GM23338 (cell line): ENCODE measurements around the gene DYNC1LI2. TPM values are rescaled to one million over a fixed set of nuclear protein-coding genes. Genes with fewer than 3 reads are reported as not detected.

Experiments used
- ATAC-seq: fragments of 200-7000 bp; cut with Tn5 transposase; 3 replicates; pipeline ENCODE4 v1.9.1; 2020
- DNase-seq: peaks from one replicate; pipeline ENCODE4 v3.0.0-alpha.2; 2015; ENCODE audit warnings: low spot score
- H2AFZ ChIP-seq: fragments of 200-600 bp; sonication (generic); 2 replicates; pipeline ENCODE4 v1.8.0; 2016; ENCODE audit warnings: antibody characterized with exemption, mild to moderate bottlenecking, moderate library complexity
- H3F3A ChIP-seq: fragments of 200-600 bp; sonication (generic); replicated peaks from 2 replicates; pipeline ENCODE4 v1.8.0; 2017; ENCODE audit warnings: antibody characterized with exemption, mixed run types, low read depth
- H3K27ac ChIP-seq: fragments of 200-600 bp; sonication (generic); 2 replicates; pipeline ENCODE4 v1.6.1; 2016; ENCODE audit warnings: low read depth
- H3K27me3 ChIP-seq: fragments of 200-600 bp; sonication (generic); 2 replicates; pipeline ENCODE4 v1.8.0; 2016; ENCODE audit warnings: mild to moderate bottlenecking, mixed run types, moderate library complexity; ENCODE audit not compliant: insufficient read depth
- H3K36me3 ChIP-seq: fragments of 200-600 bp; sonication (generic); 2 replicates; pipeline ENCODE4 v1.8.0; 2016; ENCODE audit warnings: mild to moderate bottlenecking; ENCODE audit not compliant: insufficient read depth
- H3K4me1 ChIP-seq: fragments of 200-600 bp; sonication (generic); 2 replicates; pipeline ENCODE4 v1.8.0; 2016; ENCODE audit warnings: mild to moderate bottlenecking, moderate library complexity; ENCODE audit not compliant: insufficient read depth
- H3K4me2 ChIP-seq: fragments of 200-600 bp; sonication (generic); 2 replicates; pipeline ENCODE4 v1.7.1; 2017; ENCODE audit warnings: mixed run types
- H3K4me3 ChIP-seq: fragments of 200-600 bp; sonication (generic); 2 replicates; pipeline ENCODE4 v1.6.1; 2016; ENCODE audit warnings: mixed run types
- H3K79me2 ChIP-seq: fragments of 200-600 bp; sonication (generic); replicated peaks from 2 replicates; pipeline ENCODE4 v1.8.0; 2017; ENCODE audit warnings: mild to moderate bottlenecking; ENCODE audit not compliant: insufficient read depth
- H3K9me2 ChIP-seq: fragments of 200-600 bp; sonication (generic); 2 replicates; pipeline ENCODE4 v1.8.0; 2017; ENCODE audit not compliant: insufficient read depth
- H4K20me1 ChIP-seq: fragments of 200-600 bp; sonication (generic); replicated peaks from 2 replicates; pipeline ENCODE4 v1.8.0; 2017; ENCODE audit warnings: mild to moderate bottlenecking; ENCODE audit not compliant: insufficient read depth
- H3K27ac Mint-ChIP-seq: 2 replicates; pipeline ENCODE4 v1.8.0; 2020; ENCODE audit warnings: inconsistent platforms, mild to moderate bottlenecking, moderate library complexity, mixed read lengths
- H3K27me3 Mint-ChIP-seq: 3 replicates; pipeline ENCODE4 v1.8.0; 2022; ENCODE audit warnings: low read depth, mild to moderate bottlenecking, moderate library complexity, mixed read lengths, inconsistent platforms; ENCODE audit not compliant: insufficient read depth, poor library complexity
- H3K36me3 Mint-ChIP-seq: 3 replicates; pipeline ENCODE4 v1.8.0; 2021; ENCODE audit warnings: low read depth, mild to moderate bottlenecking, inconsistent platforms, moderate library complexity, mixed read lengths
- H3K4me1 Mint-ChIP-seq: 3 replicates; pipeline ENCODE4 v1.8.0; 2020; ENCODE audit warnings: mild to moderate bottlenecking, inconsistent platforms, mixed read lengths
- H3K4me3 Mint-ChIP-seq: 3 replicates; pipeline ENCODE4 v1.8.0; 2021; ENCODE audit warnings: moderate library complexity, mild to moderate bottlenecking, inconsistent platforms, mixed read lengths
- H3K9me3 Mint-ChIP-seq: 3 replicates; pipeline ENCODE4 v1.8.0; 2020; ENCODE audit warnings: moderate library complexity, mild to moderate bottlenecking, inconsistent platforms, mixed read lengths
- CREB1 ChIP-seq: fragments of 250-450 bp; sonication (Bioruptor Pico); IDR thresholded peaks from 2 replicates; pipeline ENCODE4 v1.5.0; 2020; ENCODE audit warnings: low read depth, mild to moderate bottlenecking, moderate library complexity
- EZH2 ChIP-seq: fragments of 200-600 bp; sonication (generic); IDR thresholded peaks from one replicate; pipeline ENCODE4 v1.8.0; 2017; ENCODE audit warnings: antibody characterized with exemption, mild to moderate bottlenecking, low read depth; ENCODE audit not compliant: unreplicated experiment
- EZH2phosphoT487 ChIP-seq: fragments of 200-600 bp; sonication (generic); IDR thresholded peaks from one replicate; pipeline ENCODE4 v1.8.1; 2018; ENCODE audit warnings: antibody characterized with exemption; ENCODE audit not compliant: unreplicated experiment
- JUNB ChIP-seq: IDR thresholded peaks from one replicate; pipeline ENCODE4 v1.6.1; 2016; ENCODE audit warnings: antibody characterized with exemption; ENCODE audit not compliant: unreplicated experiment
- NANOG ChIP-seq: IDR thresholded peaks from 2 replicates; pipeline ENCODE4 v1.6.1; 2016; ENCODE audit warnings: antibody characterized with exemption, borderline replicate concordance
- POLR2AphosphoS5 ChIP-seq: IDR thresholded peaks from 2 replicates; pipeline ENCODE4 v1.6.1; 2016; ENCODE audit warnings: antibody characterized with exemption, low read depth
- STAT1 ChIP-seq: IDR thresholded peaks from one replicate; pipeline ENCODE4 v1.6.1; 2016; ENCODE audit warnings: antibody characterized with exemption; ENCODE audit not compliant: unreplicated experiment
- ZNF114 ChIP-seq: fragments of 250-450 bp; sonication (Bioruptor Pico); IDR thresholded peaks from 2 replicates; pipeline ENCODE4 v1.5.0; 2020; ENCODE audit warnings: mild to moderate bottlenecking, moderate library complexity
- ZNF331 ChIP-seq: fragments of 250-450 bp; sonication (Bioruptor Pico); IDR thresholded peaks from 2 replicates; pipeline ENCODE4 v1.5.0; 2020; ENCODE audit warnings: low read depth, mild to moderate bottlenecking, moderate library complexity
- polyA plus RNA-seq: library from polyadenylated mRNA; unstranded; fragments of >200 nt; fragmentation: Nextera tagmentation; extraction: Ambion mirVana; gene quantifications from 2 replicates; pipeline ENCODE4 v1.2.1, GENCODE V29; 2016
- total RNA-seq: library from RNA; depleted of rRNA; stranded (reverse); fragments of >200 nt; shearing (Covaris generic); gene quantifications from 2 replicates; pipeline ENCODE4 v1.2.3, GENCODE V29; 2014
- TF ChIP-seq, protein P1 (sequence below), 2 experiments: fragments of 200-600 bp in 1 of 2; sonication (generic) in 1 of 2; conservative IDR thresholded peaks; 2 replicates each; pipeline versions ENCODE4 v1.5.1 to v1.6.1; 2016 to 2017; ENCODE audit warnings: antibody characterized with exemption in 2 of 2, low read depth in 2 of 2, mild to moderate bottlenecking in 2 of 2, moderate library complexity in 1 of 2
- TF ChIP-seq, protein P2 (sequence below): fragments of 250-450 bp; sonication (Bioruptor Pico); IDR thresholded peaks from 2 replicates; pipeline ENCODE4 v1.5.0; 2020; ENCODE audit warnings: mild to moderate bottlenecking, moderate library complexity
- TF ChIP-seq, protein P3 (sequence below): IDR thresholded peaks from 2 replicates; pipeline ENCODE4 v1.6.1; 2016; ENCODE audit warnings: antibody characterized with exemption
- TF ChIP-seq, protein P4 (sequence below): IDR thresholded peaks from one replicate; pipeline ENCODE4 v1.6.1; 2018; ENCODE audit warnings: antibody characterized with exemption; ENCODE audit not compliant: unreplicated experiment

Gene DYNC1LI2
- total and polyA plus RNA-seq, 2 experiments from 2014 or later = 73.9 to 85.9 TPM

DNA sequence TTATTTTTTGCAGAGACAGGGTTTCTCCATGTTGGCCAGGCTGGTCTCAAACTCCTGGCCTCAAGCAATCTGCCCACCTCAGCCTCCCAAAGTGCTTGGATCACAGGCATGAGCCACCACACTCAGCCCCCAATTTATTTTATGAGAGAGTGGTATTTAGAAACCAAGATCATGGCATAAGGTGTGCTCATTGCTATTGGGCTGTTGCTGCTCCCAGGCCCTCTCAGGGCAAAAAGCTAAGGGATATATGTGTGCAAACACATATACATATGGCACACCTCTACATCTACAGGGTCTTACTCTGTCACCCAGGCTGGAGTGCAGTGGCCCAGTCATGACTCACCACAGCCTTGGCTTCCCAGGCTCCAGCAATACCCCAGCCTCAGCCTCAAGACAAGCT lies 39.8 kb downstream of the DYNC1LI2 start:
- no peak for ATAC-seq

More for the DNA sequence above, 39.8 kb downstream of the DYNC1LI2 start:
- Mint-ChIP-seq H3K4me3 (no peak overlapping the region), H3K27ac (no peak overlapping the region), H3K36me3 (peaks cover 5% of the 10 kb centered on the region), H3K27me3 (peaks cover 10% of the 10 kb centered on the region), H3K9me3 (peaks cover 11% of the 10 kb centered on the region; the same call in 2 of the 3 replicates), H3K4me1 (peaks cover 6% of the 10 kb centered on the region; the same call in 2 of the 3 replicates)
- no peaks in the 10 kb centered on the region for H3K36me3 ChIP-seq
- H3K4me3 ChIP-seq = no peak overlapping the region
- H4K20me1 ChIP-seq = no peaks in the 10 kb centered on the region
- H3K9me2 ChIP-seq = no peaks in the 10 kb centered on the region
- TF ChIP-seq ZNF331 (CRISPR knock-in tag) (no peak), CREB1 (CRISPR knock-in tag) (no peak), EZH2phosphoT487 (no peak), POLR2AphosphoS5 (no peak), NANOG (no peak), EZH2 (no peak), STAT1 (no peak), JUNB (no peak), ZNF114 (no peak)
- TF ChIP-seq, protein P1, sequence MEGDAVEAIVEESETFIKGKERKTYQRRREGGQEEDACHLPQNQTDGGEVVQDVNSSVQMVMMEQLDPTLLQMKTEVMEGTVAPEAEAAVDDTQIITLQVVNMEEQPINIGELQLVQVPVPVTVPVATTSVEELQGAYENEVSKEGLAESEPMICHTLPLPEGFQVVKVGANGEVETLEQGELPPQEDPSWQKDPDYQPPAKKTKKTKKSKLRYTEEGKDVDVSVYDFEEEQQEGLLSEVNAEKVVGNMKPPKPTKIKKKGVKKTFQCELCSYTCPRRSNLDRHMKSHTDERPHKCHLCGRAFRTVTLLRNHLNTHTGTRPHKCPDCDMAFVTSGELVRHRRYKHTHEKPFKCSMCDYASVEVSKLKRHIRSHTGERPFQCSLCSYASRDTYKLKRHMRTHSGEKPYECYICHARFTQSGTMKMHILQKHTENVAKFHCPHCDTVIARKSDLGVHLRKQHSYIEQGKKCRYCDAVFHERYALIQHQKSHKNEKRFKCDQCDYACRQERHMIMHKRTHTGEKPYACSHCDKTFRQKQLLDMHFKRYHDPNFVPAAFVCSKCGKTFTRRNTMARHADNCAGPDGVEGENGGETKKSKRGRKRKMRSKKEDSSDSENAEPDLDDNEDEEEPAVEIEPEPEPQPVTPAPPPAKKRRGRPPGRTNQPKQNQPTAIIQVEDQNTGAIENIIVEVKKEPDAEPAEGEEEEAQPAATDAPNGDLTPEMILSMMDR (conservative IDR thresholded peaks at IDR 0.05; ENCODE audit: low read depth in 2 of 2) = no peak
- TF ChIP-seq, protein P2, sequence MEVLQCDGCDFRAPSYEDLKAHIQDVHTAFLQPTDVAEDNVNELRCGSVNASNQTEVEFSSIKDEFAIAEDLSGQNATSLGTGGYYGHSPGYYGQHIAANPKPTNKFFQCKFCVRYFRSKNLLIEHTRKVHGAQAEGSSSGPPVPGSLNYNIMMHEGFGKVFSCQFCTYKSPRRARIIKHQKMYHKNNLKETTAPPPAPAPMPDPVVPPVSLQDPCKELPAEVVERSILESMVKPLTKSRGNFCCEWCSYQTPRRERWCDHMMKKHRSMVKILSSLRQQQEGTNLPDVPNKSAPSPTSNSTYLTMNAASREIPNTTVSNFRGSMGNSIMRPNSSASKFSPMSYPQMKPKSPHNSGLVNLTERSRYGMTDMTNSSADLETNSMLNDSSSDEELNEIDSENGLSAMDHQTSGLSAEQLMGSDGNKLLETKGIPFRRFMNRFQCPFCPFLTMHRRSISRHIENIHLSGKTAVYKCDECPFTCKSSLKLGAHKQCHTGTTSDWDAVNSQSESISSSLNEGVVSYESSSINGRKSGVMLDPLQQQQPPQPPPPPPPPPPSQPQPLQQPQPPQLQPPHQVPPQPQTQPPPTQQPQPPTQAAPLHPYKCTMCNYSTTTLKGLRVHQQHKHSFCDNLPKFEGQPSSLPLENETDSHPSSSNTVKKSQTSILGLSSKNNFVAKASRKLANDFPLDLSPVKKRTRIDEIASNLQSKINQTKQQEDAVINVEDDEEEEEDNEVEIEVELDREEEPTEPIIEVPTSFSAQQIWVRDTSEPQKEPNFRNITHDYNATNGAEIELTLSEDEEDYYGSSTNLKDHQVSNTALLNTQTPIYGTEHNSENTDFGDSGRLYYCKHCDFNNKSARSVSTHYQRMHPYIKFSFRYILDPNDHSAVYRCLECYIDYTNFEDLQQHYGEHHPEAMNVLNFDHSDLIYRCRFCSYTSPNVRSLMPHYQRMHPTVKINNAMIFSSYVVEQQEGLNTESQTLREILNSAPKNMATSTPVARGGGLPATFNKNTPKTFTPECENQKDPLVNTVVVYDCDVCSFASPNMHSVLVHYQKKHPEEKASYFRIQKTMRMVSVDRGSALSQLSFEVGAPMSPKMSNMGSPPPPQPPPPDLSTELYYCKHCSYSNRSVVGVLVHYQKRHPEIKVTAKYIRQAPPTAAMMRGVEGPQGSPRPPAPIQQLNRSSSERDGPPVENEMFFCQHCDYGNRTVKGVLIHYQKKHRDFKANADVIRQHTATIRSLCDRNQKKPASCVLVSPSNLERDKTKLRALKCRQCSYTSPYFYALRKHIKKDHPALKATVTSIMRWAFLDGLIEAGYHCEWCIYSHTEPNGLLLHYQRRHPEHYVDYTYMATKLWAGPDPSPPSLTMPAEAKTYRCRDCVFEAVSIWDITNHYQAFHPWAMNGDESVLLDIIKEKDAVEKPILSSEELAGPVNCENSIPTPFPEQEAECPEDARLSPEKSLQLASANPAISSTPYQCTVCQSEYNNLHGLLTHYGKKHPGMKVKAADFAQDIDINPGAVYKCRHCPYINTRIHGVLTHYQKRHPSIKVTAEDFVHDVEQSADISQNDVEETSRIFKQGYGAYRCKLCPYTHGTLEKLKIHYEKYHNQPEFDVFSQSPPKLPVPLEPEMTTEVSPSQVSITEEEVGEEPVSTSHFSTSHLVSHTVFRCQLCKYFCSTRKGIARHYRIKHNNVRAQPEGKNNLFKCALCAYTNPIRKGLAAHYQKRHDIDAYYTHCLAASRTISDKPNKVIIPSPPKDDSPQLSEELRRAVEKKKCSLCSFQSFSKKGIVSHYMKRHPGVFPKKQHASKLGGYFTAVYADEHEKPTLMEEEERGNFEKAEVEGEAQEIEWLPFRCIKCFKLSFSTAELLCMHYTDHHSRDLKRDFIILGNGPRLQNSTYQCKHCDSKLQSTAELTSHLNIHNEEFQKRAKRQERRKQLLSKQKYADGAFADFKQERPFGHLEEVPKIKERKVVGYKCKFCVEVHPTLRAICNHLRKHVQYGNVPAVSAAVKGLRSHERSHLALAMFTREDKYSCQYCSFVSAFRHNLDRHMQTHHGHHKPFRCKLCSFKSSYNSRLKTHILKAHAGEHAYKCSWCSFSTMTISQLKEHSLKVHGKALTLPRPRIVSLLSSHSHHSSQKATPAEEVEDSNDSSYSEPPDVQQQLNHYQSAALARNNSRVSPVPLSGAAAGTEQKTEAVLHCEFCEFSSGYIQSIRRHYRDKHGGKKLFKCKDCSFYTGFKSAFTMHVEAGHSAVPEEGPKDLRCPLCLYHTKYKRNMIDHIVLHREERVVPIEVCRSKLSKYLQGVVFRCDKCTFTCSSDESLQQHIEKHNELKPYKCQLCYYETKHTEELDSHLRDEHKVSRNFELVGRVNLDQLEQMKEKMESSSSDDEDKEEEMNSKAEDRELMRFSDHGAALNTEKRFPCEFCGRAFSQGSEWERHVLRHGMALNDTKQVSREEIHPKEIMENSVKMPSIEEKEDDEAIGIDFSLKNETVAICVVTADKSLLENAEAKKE = no peak
- TF ChIP-seq, protein P3, sequence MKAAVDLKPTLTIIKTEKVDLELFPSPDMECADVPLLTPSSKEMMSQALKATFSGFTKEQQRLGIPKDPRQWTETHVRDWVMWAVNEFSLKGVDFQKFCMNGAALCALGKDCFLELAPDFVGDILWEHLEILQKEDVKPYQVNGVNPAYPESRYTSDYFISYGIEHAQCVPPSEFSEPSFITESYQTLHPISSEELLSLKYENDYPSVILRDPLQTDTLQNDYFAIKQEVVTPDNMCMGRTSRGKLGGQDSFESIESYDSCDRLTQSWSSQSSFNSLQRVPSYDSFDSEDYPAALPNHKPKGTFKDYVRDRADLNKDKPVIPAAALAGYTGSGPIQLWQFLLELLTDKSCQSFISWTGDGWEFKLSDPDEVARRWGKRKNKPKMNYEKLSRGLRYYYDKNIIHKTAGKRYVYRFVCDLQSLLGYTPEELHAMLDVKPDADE = no peak
- TF ChIP-seq, protein P4, sequence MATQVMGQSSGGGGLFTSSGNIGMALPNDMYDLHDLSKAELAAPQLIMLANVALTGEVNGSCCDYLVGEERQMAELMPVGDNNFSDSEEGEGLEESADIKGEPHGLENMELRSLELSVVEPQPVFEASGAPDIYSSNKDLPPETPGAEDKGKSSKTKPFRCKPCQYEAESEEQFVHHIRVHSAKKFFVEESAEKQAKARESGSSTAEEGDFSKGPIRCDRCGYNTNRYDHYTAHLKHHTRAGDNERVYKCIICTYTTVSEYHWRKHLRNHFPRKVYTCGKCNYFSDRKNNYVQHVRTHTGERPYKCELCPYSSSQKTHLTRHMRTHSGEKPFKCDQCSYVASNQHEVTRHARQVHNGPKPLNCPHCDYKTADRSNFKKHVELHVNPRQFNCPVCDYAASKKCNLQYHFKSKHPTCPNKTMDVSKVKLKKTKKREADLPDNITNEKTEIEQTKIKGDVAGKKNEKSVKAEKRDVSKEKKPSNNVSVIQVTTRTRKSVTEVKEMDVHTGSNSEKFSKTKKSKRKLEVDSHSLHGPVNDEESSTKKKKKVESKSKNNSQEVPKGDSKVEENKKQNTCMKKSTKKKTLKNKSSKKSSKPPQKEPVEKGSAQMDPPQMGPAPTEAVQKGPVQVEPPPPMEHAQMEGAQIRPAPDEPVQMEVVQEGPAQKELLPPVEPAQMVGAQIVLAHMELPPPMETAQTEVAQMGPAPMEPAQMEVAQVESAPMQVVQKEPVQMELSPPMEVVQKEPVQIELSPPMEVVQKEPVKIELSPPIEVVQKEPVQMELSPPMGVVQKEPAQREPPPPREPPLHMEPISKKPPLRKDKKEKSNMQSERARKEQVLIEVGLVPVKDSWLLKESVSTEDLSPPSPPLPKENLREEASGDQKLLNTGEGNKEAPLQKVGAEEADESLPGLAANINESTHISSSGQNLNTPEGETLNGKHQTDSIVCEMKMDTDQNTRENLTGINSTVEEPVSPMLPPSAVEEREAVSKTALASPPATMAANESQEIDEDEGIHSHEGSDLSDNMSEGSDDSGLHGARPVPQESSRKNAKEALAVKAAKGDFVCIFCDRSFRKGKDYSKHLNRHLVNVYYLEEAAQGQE = no peak
- H3K27ac ChIP-seq = no peak overlapping the region
- no peak overlapping the region for H2AFZ ChIP-seq
- no peak overlapping the region for H3K4me2 ChIP-seq
- no peaks in the 10 kb centered on the region for H3K79me2 ChIP-seq
- H3F3A ChIP-seq = no peaks in the 10 kb centered on the region
- DNase-seq = no peak
- no peaks in the 10 kb centered on the region for H3K27me3 ChIP-seq
- H3K4me1 ChIP-seq = no peaks in the 10 kb centered on the region
